Common myeloid progenitor, CD34-positive (primary cell): ENCODE data around the gene IL11RA.

ENCODE experiments used
- CTCF ChIA-PET: fragments of 350-600 bp; sonication (Branson Sonifier 250); formaldehyde crosslinking; loops from one replicate; lab custom pipeline; 2021; ENCODE audit warnings: antibody characterized with exemption; lab: Charles Lee
- POLR2A ChIA-PET: fragments of 350-600 bp; sonication (Branson Sonifier 250); formaldehyde crosslinking; loops from one replicate; lab custom pipeline; 2021; ENCODE audit warnings: antibody characterized with exemption; lab: Charles Lee
- DNase-seq, 3 donors: peaks; one replicate each; pipeline versions ENCODE4 v3.0.0 to v3.0.0-alpha.2; 2013
- H3K27ac ChIP-seq, 2 experiments: 1 replicate in 1 of 2; 2 replicates in 1 of 2; pipeline ENCODE4 v1.7.0; 2013; ENCODE audit warnings: inconsistent platforms in 2 of 2, low read length in 2 of 2, mild to moderate bottlenecking in 2 of 2, low read depth in 1 of 2, moderate library complexity in 1 of 2; ENCODE audit not compliant: severe bottlenecking in 2 of 2, insufficient read depth in 1 of 2, poor library complexity in 1 of 2
- H3K27me3 ChIP-seq, 5 experiments: replicated peaks in 2 of 5; 1 replicate in 3 of 5; 2 replicates in 2 of 5; pipeline versions ENCODE4 v1.6.1 to v1.7.0; 2013; ENCODE audit warnings: low read length in 4 of 5, mild to moderate bottlenecking in 2 of 5, moderate library complexity in 2 of 5, inconsistent platforms in 1 of 5; ENCODE audit not compliant: insufficient read depth in 5 of 5, control insufficient read depth in 4 of 5
- H3K36me3 ChIP-seq, 4 experiments: 1 replicate in 2 of 4; 2 replicates in 2 of 4; pipeline versions ENCODE4 v1.6.1 to v1.7.0; 2013; ENCODE audit warnings: low read length in 3 of 4, control low read depth in 1 of 4, mild to moderate bottlenecking in 1 of 4; ENCODE audit not compliant: control insufficient read depth in 4 of 4, insufficient read depth in 4 of 4
- H3K4me1 ChIP-seq, 4 experiments: 1 replicate in 3 of 4; 2 replicates in 1 of 4; pipeline versions ENCODE4 v1.6.1 to v1.7.1; 2013; ENCODE audit warnings: low read length in 3 of 4, mild to moderate bottlenecking in 3 of 4, control low read depth in 1 of 4, inconsistent platforms in 1 of 4, moderate library complexity in 1 of 4; ENCODE audit not compliant: control insufficient read depth in 4 of 4, insufficient read depth in 4 of 4; ENCODE audit errors: control extremely low read depth in 1 of 4
- H3K4me3 ChIP-seq, 7 experiments: 1 replicate in 4 of 7; 2 replicates in 3 of 7; pipeline versions ENCODE4 v1.5.1 to v1.7.0; 2013; ENCODE audit warnings: mild to moderate bottlenecking in 7 of 7, low read length in 6 of 7, moderate library complexity in 6 of 7, inconsistent platforms in 2 of 7, low read depth in 2 of 7, control low read depth in 1 of 7; ENCODE audit not compliant: insufficient read depth in 4 of 7, control insufficient read depth in 1 of 7; ENCODE audit errors: extremely low read depth in 1 of 7
- H3K9me3 ChIP-seq, 5 experiments: 1 replicate in 4 of 5; 2 replicates in 1 of 5; pipeline versions ENCODE4 v1.6.1 to v1.7.1; 2013; ENCODE audit warnings: low read length in 4 of 5, mild to moderate bottlenecking in 2 of 5, inconsistent platforms in 1 of 5, low read depth in 1 of 5, moderate library complexity in 1 of 5; ENCODE audit not compliant: control insufficient read depth in 4 of 5, insufficient read depth in 2 of 5; ENCODE audit errors: control extremely low read depth in 1 of 5
- WGBS: methylation state at CpG from one replicate; pipeline ENCODE4 v1.1.5; 2013; ENCODE audit not compliant: insufficient coverage; 5-methylcytosine and 5-hydroxymethylcytosine counted together

Gene IL11RA

GRCh38 chr9:34659592-34660253, 7.7 kb downstream of the IL11RA start:
- DNase-seq, result no peak
- ChIA-PET CTCF (interaction anchor here (1.5 to 10.6 kb wide), 3 partner anchors 14 to 24 kb away, joined by 6 to 96 read pairs (median 7); partner anchors contain the start of gene GALT), POLR2A (interaction anchor here (1.2 kb wide), 1 partner anchor 1457 kb away, joined by 3 read pairs; no protein-coding TSS in a partner anchor)
- H3K9me3 ChIP-seq, result no peaks in the 10 kb centered on the region
- H3K27me3 ChIP-seq, result peaks cover 0 to under 1% (median 0%) of the 10 kb centered on the region in 5 experiments
- no peak overlapping the region for H3K27ac ChIP-seq
- H3K4me3 ChIP-seq, result no peak overlapping the region
- peaks cover 0 to 4% (median 3%) of the 10 kb centered on the region in 4 experiments for H3K4me1 ChIP-seq
- 94% methylated on average over 6 of the region's 8 CpGs for WGBS
- peaks cover 0 to 7% (median 1%) of the 10 kb centered on the region in 4 experiments for H3K36me3 ChIP-seq

GRCh38 chr9:34662526-34663302, 10.7 kb downstream of the IL11RA start, which contains the start of gene CCL27:
TSS of gene CCL27 (minus strand) at chr9:34662657. CDS start at chr9:34662633, 24 bp downstream.
- POLR2A ChIA-PET, result no interaction called here
- no peak for DNase-seq
- H3K4me3 ChIP-seq, result no peak within 1 kb of the TSS
- peaks cover 0 to 7% (median 1%) of the 10 kb centered on the region in 4 experiments for H3K36me3 ChIP-seq
- WGBS, result 100% methylated on average over 3 of the region's 4 CpGs
- peaks cover 0 to 18% (median 15%) of the 10 kb centered on the region in 4 experiments for H3K4me1 ChIP-seq
- H3K27ac ChIP-seq, result no peak within 1 kb of the TSS
- H3K27me3 ChIP-seq, result peaks cover 0 to 2% (median 0%) of the 10 kb centered on the region in 5 experiments
- CTCF ChIA-PET, result interaction anchor here (1.1 to 10.6 kb wide), 12 partner anchors 9 to 42 kb away, joined by 3 to 96 read pairs (median 6); partner anchors contain the start of genes DCTN3, GALT, IL11RA and SIGMAR1
- H3K9me3 ChIP-seq, result no peaks in the 10 kb centered on the region

DNA sequence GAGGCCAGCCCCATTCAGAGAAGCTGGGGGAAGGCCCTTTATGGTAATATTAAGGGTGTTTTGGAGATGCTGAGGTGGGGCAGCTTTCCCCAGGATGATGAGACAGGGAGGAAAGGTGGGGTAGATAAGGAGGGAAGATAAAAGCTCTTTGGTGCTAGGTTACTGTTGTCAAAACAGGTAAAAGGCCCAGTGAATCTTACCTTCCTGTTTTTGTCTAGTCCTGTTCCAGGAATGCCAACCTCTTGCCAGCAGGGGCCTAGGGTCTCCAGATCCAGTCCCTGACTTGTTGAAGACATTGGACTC, 11.3 kb downstream of the IL11RA start:
- H3K9me3 ChIP-seq, result no peaks in the 10 kb centered on the region
- no peak for DNase-seq
- H3K27me3 ChIP-seq, result peaks cover 0 to 2% (median 0%) of the 10 kb centered on the region in 5 experiments
- H3K4me3 ChIP-seq, result no peak overlapping the region
- H3K4me1 ChIP-seq, result peaks cover 0 to 18% (median 15%) of the 10 kb centered on the region in 4 experiments
- no peak overlapping the region for H3K27ac ChIP-seq
- POLR2A ChIA-PET, result no interaction called here
- H3K36me3 ChIP-seq, result peaks cover 0 to 8% (median 1%) of the 10 kb centered on the region in 4 experiments
- CTCF ChIA-PET, result interaction anchor here (1.3 to 10.6 kb wide), 8 partner anchors 9 to 42 kb away, joined by 3 to 96 read pairs (median 8); partner anchors contain the start of genes DCTN3, GALT and SIGMAR1

- H3K27ac ChIP-seq, result peak overlapping the region in 1 of 2 experiments; percentile 7
- 18% methylated on average over 16 of the region's 18 CpGs for WGBS
- peaks cover 0 to 17% (median 3%) of the 10 kb centered on the region in 4 experiments for H3K36me3 ChIP-seq
- POLR2A ChIA-PET, result no interaction called here
- peaks cover 0 to 18% (median 15%) of the 10 kb centered on the region in 4 experiments for H3K4me1 ChIP-seq
- H3K4me3 ChIP-seq, result peak overlapping the region; percentile 51 to 85 (median 63)
- CTCF ChIA-PET, result interaction anchor here (0.8 to 10.6 kb wide), 9 partner anchors 10 to 39 kb away, joined by 3 to 96 read pairs (median 6); partner anchors contain the start of genes GALT and SIGMAR1
- H3K27me3 ChIP-seq, result peaks cover 0 to 2% (median 0%) of the 10 kb centered on the region in 5 experiments
- peak; percentile 84 to 91 (median 87) for DNase-seq
- H3K9me3 ChIP-seq, result peaks cover 0 to 5% (median 1%) of the 10 kb centered on the region in 5 experiments
Measured at GRCh38 chr9:34664281-34665066, 12.5 kb downstream of the IL11RA start.

GRCh38 chr9:34665067-34665380, 13.0 kb downstream of the IL11RA start:
- Histone ChIP-seq H3K27me3 (peaks cover 0 to 2% (median 0%) of the 10 kb centered on the region in 5 experiments), H3K9me3 (peaks cover 0 to 10% (median 7%) of the 10 kb centered on the region in 5 experiments), H3K36me3 (peaks cover 0 to 17% (median 4%) of the 10 kb centered on the region in 4 experiments), H3K27ac (peak overlapping the region in 1 of 2 experiments; percentile 7), H3K4me1 (peaks cover 0 to 18% (median 15%) of the 10 kb centered on the region in 4 experiments), H3K4me3 (peak overlapping the region; percentile 51 to 85 (median 63))
- CTCF ChIA-PET, result interaction anchor here (0.8 to 10.6 kb wide), 7 partner anchors 11 to 31 kb away, joined by 3 to 96 read pairs (median 8); partner anchors contain the start of genes GALT and SIGMAR1
- under 1% methylated on average over 18 of the region's 26 CpGs for WGBS
- POLR2A ChIA-PET, result no interaction called here
- DNase-seq, result no peak
